Ishikawa (cell line): Measurements from ENCODE around the gene SH3RF3.

ENCODE experiments used
- CEBPB ChIP-seq: IDR thresholded peaks from 2 replicates; pipeline ENCODE4 v1.6.1; 2012
- CREB1 ChIP-seq: IDR thresholded peaks from 2 replicates; pipeline ENCODE4 v1.6.1; 2012; ENCODE audit warnings: low read depth
- EGR1 ChIP-seq: IDR thresholded peaks from 2 replicates; pipeline ENCODE4 v1.6.1; 2012
- EP300 ChIP-seq: IDR thresholded peaks from 2 replicates; pipeline ENCODE4 v1.6.1; 2012; ENCODE audit warnings: borderline replicate concordance
- FOXM1 ChIP-seq: IDR thresholded peaks from 2 replicates; pipeline ENCODE4 v1.6.1; 2012; ENCODE audit warnings: low read depth, borderline replicate concordance
- MAX ChIP-seq: IDR thresholded peaks from 2 replicates; pipeline ENCODE4 v1.6.1; 2012
- NFIC ChIP-seq: IDR thresholded peaks from 2 replicates; pipeline ENCODE4 v1.6.1; 2012
- RAD21 ChIP-seq: IDR thresholded peaks from 2 replicates; pipeline ENCODE4 v1.6.1; 2012; ENCODE audit warnings: low read depth
- TCF12 ChIP-seq: IDR thresholded peaks from 2 replicates; pipeline ENCODE4 v1.6.1; 2012; ENCODE audit warnings: low read depth
- TEAD4 ChIP-seq: IDR thresholded peaks from 2 replicates; pipeline ENCODE4 v1.6.1; 2012
- YY1 ChIP-seq: IDR thresholded peaks from 2 replicates; pipeline ENCODE4 v1.6.1; 2012; ENCODE audit warnings: low read depth

GRCh38 chr2:109326306-109326705 is 197.3 kb downstream of the SH3RF3 start:
- TF ChIP-seq RAD21 (no peak), TCF12 (no peak), YY1 (no peak), MAX (no peak), CEBPB (no peak), FOXM1 (no peak), NFIC (no peak), EP300 (no peak), TEAD4 (no peak), CREB1 (no peak), EGR1 (no peak)
